Measurements from ENCODE around the gene CALM1. TPM values are rescaled to one million over a fixed set of nuclear protein-coding genes. Genes with fewer than 3 reads are reported as not detected.

Gene CALM1
- total RNA-seq, 3 donors from 2014 or later (not counting 1 experiment from before 2014, with no cell fraction given) = 868 to 1,074 (median 907) TPM

- peaks cover 47% of the 10 kb centered on the region for H3K4me1 ChIP-seq (ENCODE audit: control insufficient read depth, insufficient read depth, low read length)
- peak; percentile 100 for TF ChIP-seq CTCF (IDR thresholded peaks at IDR 0.05)
- Mint-ChIP-seq H3K9me3 (no peaks in the 10 kb centered on the region), H3K4me1 (peaks cover 63 to 66% of the 10 kb centered on the region in 2 donors), H3K36me3 (peaks cover 44% of the 10 kb centered on the region), H3K4me3 (peak overlapping the region; percentile 91), H3K27me3 (ENCODE audit: low read depth in 2 of 2) (no peaks in the 10 kb centered on the region), H3K27ac (peak overlapping the region; percentile 95 to 96)
- intact Hi-C loops (cut with micrococcal nuclease) = loop anchor here (1.0 to 10.0 kb wide), 7 partner anchors 16 to 983 kb away; partner anchors contain the start of genes FOXN3, NRDE2 and TDP1
- H3K27me3 ChIP-seq (ENCODE audit: control insufficient read depth, insufficient read depth, low read length) = no peaks in the 10 kb centered on the region
- peak overlapping the region; percentile 94 for H3K27ac ChIP-seq (ENCODE audit: low read length)
- H3K4me3 ChIP-seq (ENCODE audit: low read length) = peak overlapping the region; percentile 56
- H3K36me3 ChIP-seq (ENCODE audit: control insufficient read depth, insufficient read depth, low read length) = peaks cover 50% of the 10 kb centered on the region
- 28% methylated on average over 13 of the region's 14 CpGs for WGBS (ENCODE audit: insufficient coverage)
- ATAC-seq (peak; percentile 50 to 78 (median 52)), DNase-seq (peak; percentile 72 to 94)
- no peaks in the 10 kb centered on the region for H3K9me3 ChIP-seq (ENCODE audit: control insufficient read depth, insufficient read depth, low read length)
Observed at GRCh38 chr14:90399541-90400444, 3.0 kb downstream of the CALM1 start.

DNA sequence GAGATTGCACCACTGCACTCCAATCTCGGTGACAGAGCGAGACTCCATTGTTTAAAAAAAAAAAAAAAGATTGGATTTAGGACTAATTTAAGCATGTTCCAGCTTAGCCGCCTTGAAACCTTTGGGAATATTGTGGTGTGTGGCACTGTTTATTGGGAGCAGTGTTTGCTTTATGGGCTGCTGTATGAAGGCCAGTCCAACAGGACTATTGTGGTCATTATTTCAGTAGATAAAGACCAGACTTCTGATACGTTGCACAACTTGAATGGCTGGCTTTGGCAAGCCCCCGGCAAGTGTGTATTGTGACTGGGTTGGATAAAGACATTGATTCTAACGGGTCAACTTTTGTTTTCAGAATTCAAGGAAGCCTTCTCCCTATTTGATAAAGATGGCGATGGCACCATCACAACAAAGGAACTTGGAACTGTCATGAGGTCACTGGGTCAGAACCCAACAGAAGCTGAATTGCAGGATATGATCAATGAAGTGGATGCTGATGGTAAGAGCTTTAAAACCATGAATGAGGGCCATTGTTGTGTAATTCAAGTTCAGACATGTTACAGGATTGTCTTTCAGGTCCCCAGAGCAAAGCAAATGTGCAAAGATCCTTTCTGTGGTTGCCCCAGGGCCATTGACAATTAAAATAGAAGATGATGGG lies 4.2 kb downstream of the CALM1 start:
- Histone ChIP-seq H3K27ac (ENCODE audit: low read length) (no peak overlapping the region), H3K4me1 (ENCODE audit: control insufficient read depth, insufficient read depth, low read length) (peaks cover 47% of the 10 kb centered on the region), H3K27me3 (ENCODE audit: control insufficient read depth, insufficient read depth, low read length) (no peaks in the 10 kb centered on the region), H3K9me3 (ENCODE audit: control insufficient read depth, insufficient read depth, low read length) (no peaks in the 10 kb centered on the region), H3K4me3 (ENCODE audit: low read length) (no peak overlapping the region), H3K36me3 (ENCODE audit: control insufficient read depth, insufficient read depth, low read length) (peaks cover 62% of the 10 kb centered on the region)
- 84% methylated on average over 7 of the region's 7 CpGs for WGBS (ENCODE audit: insufficient coverage)
- no peak for ATAC-seq
- peaks cover 68 to 73% of the 10 kb centered on the region in 2 donors for H3K4me1 Mint-ChIP-seq
- H3K27me3 Mint-ChIP-seq (ENCODE audit: low read depth in 2 of 2) = no peaks in the 10 kb centered on the region
- intact Hi-C loops (cut with micrococcal nuclease) = no loop called here
- peaks cover 49% of the 10 kb centered on the region for H3K36me3 Mint-ChIP-seq
- no peaks in the 10 kb centered on the region for H3K9me3 Mint-ChIP-seq
- TF ChIP-seq CTCF (IDR thresholded peaks at IDR 0.05) = no peak
- H3K27ac Mint-ChIP-seq = peak overlapping the region; percentile 95 to 96
- no peak for DNase-seq
- H3K4me3 Mint-ChIP-seq = peak overlapping the region; percentile 91

DNA sequence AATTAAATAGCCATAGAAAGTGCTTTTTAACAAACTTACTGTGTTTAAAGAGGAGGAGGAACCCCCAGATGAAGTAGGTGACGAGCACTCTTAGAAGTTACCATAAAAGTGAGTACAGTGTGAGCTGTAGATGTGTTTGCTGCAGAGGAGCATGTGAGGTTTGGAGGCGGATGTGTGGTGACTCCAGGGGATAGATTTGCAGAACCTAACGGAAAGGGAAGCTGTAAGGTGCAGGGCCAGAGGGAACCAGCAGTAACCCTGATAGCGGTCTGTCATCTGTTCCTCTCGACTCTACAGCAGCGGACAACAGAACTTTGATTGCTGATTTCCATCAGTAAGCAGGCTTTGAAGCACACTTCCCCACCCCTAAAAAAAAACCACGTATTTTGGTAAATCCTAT lies 5.2 kb downstream of the CALM1 start:
- no peaks in the 10 kb centered on the region for H3K9me3 Mint-ChIP-seq
- intact Hi-C loops (cut with micrococcal nuclease) = no loop called here
- no peak overlapping the region for H3K4me3 ChIP-seq (ENCODE audit: low read length)

More for the DNA sequence above, 5.2 kb downstream of the CALM1 start:
- Mint-ChIP-seq H3K27ac (peak overlapping the region; percentile 95 to 96), H3K4me3 (peak overlapping the region; percentile 91), H3K27me3 (ENCODE audit: low read depth in 2 of 2) (no peaks in the 10 kb centered on the region), H3K4me1 (peaks cover 75 to 78% of the 10 kb centered on the region in 2 donors), H3K36me3 (peaks cover 49% of the 10 kb centered on the region)
- H3K36me3 ChIP-seq (ENCODE audit: control insufficient read depth, insufficient read depth, low read length) = peaks cover 70% of the 10 kb centered on the region
- TF ChIP-seq CTCF (IDR thresholded peaks at IDR 0.05) = no peak
- WGBS (ENCODE audit: insufficient coverage) = 26% methylated on average over 6 of the region's 7 CpGs
- no peak for ATAC-seq
- no peaks in the 10 kb centered on the region for H3K9me3 ChIP-seq (ENCODE audit: control insufficient read depth, insufficient read depth, low read length)
- H3K27me3 ChIP-seq (ENCODE audit: control insufficient read depth, insufficient read depth, low read length) = no peaks in the 10 kb centered on the region
- peaks cover 43% of the 10 kb centered on the region for H3K4me1 ChIP-seq (ENCODE audit: control insufficient read depth, insufficient read depth, low read length)
- peak in 1 of 2 donors; percentile 40 for DNase-seq
- H3K27ac ChIP-seq (ENCODE audit: low read length) = no peak overlapping the region

Data from natural killer cell (primary cell).